ENCODE data around the gene CENPN. TPM values are rescaled to one million over a fixed set of nuclear protein-coding genes. Genes with fewer than 3 reads are reported as not detected.

Gene CENPN
- polyA plus RNA-seq, 3 donors, result 2.5 to 4.9 (median 4.4) TPM

GRCh38 chr16:81006211-81006812 lies 702 bp upstream of the CENPN start:
- Histone ChIP-seq H3K4me3 (replicated peaks in 1 of 3; ENCODE audit: low read depth in 2 of 3, low read length in 3 of 3) (peak overlapping the region; percentile 56 to 95 (median 76)), H2AFZ (ENCODE audit: insufficient read depth, low read depth, low read length, poor library complexity, severe bottlenecking) (peak overlapping the region; percentile 85), H3K4me1 (ENCODE audit: control insufficient read depth in 1 of 2, insufficient read depth in 2 of 2, low read length in 2 of 2) (peaks cover 29 to 37% of the 10 kb centered on the region in 2 donors), H3K9me3 (replicated peaks in 1 of 2; ENCODE audit: control insufficient read depth in 1 of 2, insufficient read depth in 1 of 2, low read length in 2 of 2) (no peaks in the 10 kb centered on the region), H3K36me3 (replicated peaks in 1 of 2; ENCODE audit: control insufficient read depth in 1 of 2, insufficient read depth in 2 of 2, low read length in 2 of 2) (peaks cover 2 to 7% of the 10 kb centered on the region in 2 donors), H3K79me2 (ENCODE audit: insufficient read depth, low read length) (peaks cover 88% of the 10 kb centered on the region), H3K9ac (ENCODE audit: insufficient read depth, low read length, poor library complexity, severe bottlenecking) (peak overlapping the region; percentile 87), H3K27ac (ENCODE audit: low read depth in 1 of 2, low read length in 2 of 2) (peak overlapping the region; percentile 90 to 98), H3K27me3 (ENCODE audit: control insufficient read depth in 2 of 2, insufficient read depth in 2 of 2, low read length in 2 of 2) (no peaks in the 10 kb centered on the region), H4K20me1 (ENCODE audit: insufficient read depth, low read length) (no peaks in the 10 kb centered on the region), H3K4me2 (replicated peaks; ENCODE audit: extremely low read depth, low read length, poor library complexity, severe bottlenecking) (peak overlapping the region; percentile 92)
- Mint-ChIP-seq H3K36me3 (peaks cover 4% of the 10 kb centered on the region in 2 donors), H3K27me3 (ENCODE audit: low read depth in 3 of 3) (peaks cover 0 to 2% (median 0%) of the 10 kb centered on the region in 3 donors), H3K27ac (peak overlapping the region; percentile 99 to 100 (median 100)), H3K9me3 (no peaks in the 10 kb centered on the region), H3K4me1 (peaks cover 42% of the 10 kb centered on the region), H3K4me3 (peak overlapping the region; percentile 91 to 98)
- intact Hi-C loops (cut with micrococcal nuclease), result loop anchor here (2.0 to 10.0 kb wide), 5 partner anchors 90 to 738 kb away; partner anchors contain the start of genes GCSH (in 2 of the 2), DYNLRB2 (in 1 of the 2) and GAN (in 1 of the 2)
- TF ChIP-seq CTCF (IDR thresholded peaks at IDR 0.05), result no peak
- peak in 2 of 3 donors; percentile 42 to 57 for DNase-seq
- WGBS (ENCODE audit: insufficient coverage), result under 1% methylated on average over 49 of the region's 50 CpGs

- Histone ChIP-seq H3K4me3 (replicated peaks in 1 of 3; ENCODE audit: low read depth in 2 of 3, low read length in 3 of 3) (peak overlapping the region in 2 of 3 experiments; percentile 56 to 95), H3K4me1 (ENCODE audit: control insufficient read depth in 1 of 2, insufficient read depth in 2 of 2, low read length in 2 of 2) (peaks cover 29 to 37% of the 10 kb centered on the region in 2 donors), H4K20me1 (ENCODE audit: insufficient read depth, low read length) (no peaks in the 10 kb centered on the region), H3K79me2 (ENCODE audit: insufficient read depth, low read length) (peaks cover 67% of the 10 kb centered on the region), H3K27me3 (ENCODE audit: control insufficient read depth in 2 of 2, insufficient read depth in 2 of 2, low read length in 2 of 2) (no peaks in the 10 kb centered on the region), H3K4me2 (replicated peaks; ENCODE audit: extremely low read depth, low read length, poor library complexity, severe bottlenecking) (peak overlapping the region; percentile 92), H3K27ac (ENCODE audit: low read depth in 1 of 2, low read length in 2 of 2) (peak overlapping the region; percentile 90 to 98), H3K9me3 (replicated peaks in 1 of 2; ENCODE audit: control insufficient read depth in 1 of 2, insufficient read depth in 1 of 2, low read length in 2 of 2) (no peaks in the 10 kb centered on the region), H2AFZ (ENCODE audit: insufficient read depth, low read depth, low read length, poor library complexity, severe bottlenecking) (peak overlapping the region; percentile 85), H3K36me3 (replicated peaks in 1 of 2; ENCODE audit: control insufficient read depth in 1 of 2, insufficient read depth in 2 of 2, low read length in 2 of 2) (peaks cover 13 to 23% of the 10 kb centered on the region in 2 donors), H3K9ac (ENCODE audit: insufficient read depth, low read length, poor library complexity, severe bottlenecking) (peak overlapping the region; percentile 69)
- 100% methylated on average over 2 of the region's 12 CpGs for WGBS (ENCODE audit: insufficient coverage)
- Mint-ChIP-seq H3K27me3 (ENCODE audit: low read depth in 3 of 3) (peaks cover 0 to 2% (median 0%) of the 10 kb centered on the region in 3 donors), H3K36me3 (peaks cover 13 to 20% of the 10 kb centered on the region in 2 donors), H3K4me1 (peaks cover 36% of the 10 kb centered on the region), H3K4me3 (peak overlapping the region; percentile 91 to 98), H3K27ac (peak overlapping the region; percentile 99 to 100 (median 100)), H3K9me3 (no peaks in the 10 kb centered on the region)
- intact Hi-C loops (cut with micrococcal nuclease), result loop anchor here (5.0 to 10.0 kb wide), 4 partner anchors 89 to 736 kb away; partner anchors contain the start of genes DYNLRB2 (in 1 of the 2), GAN (in 1 of the 2) and GCSH (in 1 of the 2)
- no peak for TF ChIP-seq CTCF (IDR thresholded peaks at IDR 0.05)
- no peak for DNase-seq
These were observed 1.4 kb downstream of the CENPN start for GRCh38 chr16:81008505-81008789.

Measured in CD14-positive monocyte (primary cell).